Endothelial cell of umbilical vein (primary cell): ENCODE data around the gene CDK5RAP2. TPM values are rescaled to one million over a fixed set of nuclear protein-coding genes. Genes with fewer than 3 reads are reported as not detected.

Experiments used
- BruUV-seq: library from RNA; stranded (reverse); fragments of 400-500 nt; replicated peaks from 2 replicates; lab custom pipeline; 2021; lab: Mats Ljungman, UMichigan
- CTCF ChIA-PET: fragments of 300-600, 350-600 bp; sonication (Branson Sonifier 250); formaldehyde crosslinking; loops from one replicate; lab custom pipeline; 2021; ENCODE audit warnings: antibody characterized with exemption, inconsistent platforms; lab: Charles Lee
- POLR2A ChIA-PET: fragments of 300-600, 350-600 bp; sonication (Branson Sonifier 250); formaldehyde crosslinking; loops from one replicate; lab custom pipeline; 2021; ENCODE audit warnings: antibody characterized with exemption, inconsistent platforms; lab: Charles Lee
- DNase-seq: peaks from one replicate; pipeline ENCODE4 v3.0.0-alpha.2; 2011; ENCODE audit warnings: low read depth, low spot score
- FAIRE-seq: peaks from 2 replicates; lab custom pipeline; 2011; peaks lifted over from hg19 to GRCh38; lab: Jason Lieb, UNC
- H2AFZ ChIP-seq: 2 replicates; pipeline ENCODE4 v1.6.0; 2012; ENCODE audit warnings: low read depth, low read length, control low read depth, inconsistent platforms
- H3K27ac ChIP-seq: 2 replicates; pipeline ENCODE4 v1.5.1; 2011; ENCODE audit warnings: low read depth, mild to moderate bottlenecking, control low read depth, low read length, moderate library complexity; ENCODE audit not compliant: insufficient read depth
- H3K27me3 ChIP-seq, 2 experiments: 2 replicates each; pipeline versions ENCODE4 v1.6.0 to v1.6.1; 2011; ENCODE audit warnings: low read length in 2 of 2, mixed read lengths in 1 of 2; ENCODE audit not compliant: control insufficient read depth in 2 of 2, insufficient read depth in 2 of 2
- H3K36me3 ChIP-seq, 2 experiments: 2 replicates in 1 of 2; 3 replicates in 1 of 2; pipeline ENCODE4 v1.5.1; 2011; ENCODE audit warnings: low read length in 2 of 2, mild to moderate bottlenecking in 1 of 2, moderate library complexity in 1 of 2; ENCODE audit not compliant: control insufficient read depth in 2 of 2, insufficient read depth in 2 of 2; ENCODE audit errors: extremely low read depth in 1 of 2
- H3K4me1 ChIP-seq: 3 replicates; pipeline ENCODE4 v1.5.1; 2011; ENCODE audit warnings: mild to moderate bottlenecking, low read length; ENCODE audit not compliant: control insufficient read depth, insufficient read depth; ENCODE audit errors: extremely low read depth
- H3K4me2 ChIP-seq: 2 replicates; pipeline ENCODE4 v1.6.1; 2011; ENCODE audit warnings: low read length, control low read depth, mixed read lengths; ENCODE audit not compliant: insufficient read depth
- H3K4me3 ChIP-seq, 3 experiments: fragments of 200-600 bp in 1 of 3; sonication (generic), shearing (Covaris generic) in 1 of 3; replicated peaks in 1 of 3; 2 replicates each; pipeline ENCODE4 v1.5.1; 2011 to 2016; ENCODE audit warnings: control low read depth in 3 of 3, low read length in 3 of 3, mild to moderate bottlenecking in 2 of 3, inconsistent platforms in 1 of 3, low read depth in 1 of 3, moderate library complexity in 1 of 3; ENCODE audit not compliant: insufficient read depth in 1 of 3
- H3K79me2 ChIP-seq: 2 replicates; pipeline ENCODE4 v1.6.0; 2012; ENCODE audit warnings: low read length, inconsistent platforms; ENCODE audit not compliant: control insufficient read depth, insufficient read depth
- H3K9ac ChIP-seq: replicated peaks from 2 replicates; pipeline ENCODE3; 2011; ENCODE audit warnings: low read length, control low read depth; ENCODE audit not compliant: insufficient read depth; ENCODE audit errors: extremely low read depth
- H3K9me1 ChIP-seq: replicated peaks from 3 replicates; pipeline ENCODE4 v1.6.0; 2011; ENCODE audit warnings: mild to moderate bottlenecking, low read length; ENCODE audit not compliant: control insufficient read depth, insufficient read depth; ENCODE audit errors: extremely low read depth
- H3K9me3 ChIP-seq: replicated peaks from 2 replicates; pipeline ENCODE4 v1.5.1; 2012; ENCODE audit warnings: low read length, inconsistent platforms; ENCODE audit not compliant: control insufficient read depth, insufficient read depth
- H4K20me1 ChIP-seq: replicated peaks from 2 replicates; pipeline ENCODE3; 2011; ENCODE audit warnings: mild to moderate bottlenecking, low read length; ENCODE audit not compliant: control insufficient read depth, insufficient read depth; ENCODE audit errors: extremely low read depth
- CTCF ChIP-seq, 2 donors: IDR thresholded peaks; 1 replicate in 1 of 2; 2 replicates in 1 of 2; pipeline ENCODE4 v1.5.1; 2011; ENCODE audit warnings: low read length in 2 of 2, mild to moderate bottlenecking in 2 of 2, moderate library complexity in 2 of 2, control low read depth in 1 of 2, inconsistent platforms in 1 of 2, low read depth in 1 of 2; ENCODE audit not compliant: insufficient read depth in 1 of 2; ENCODE audit errors: extremely low read depth in 1 of 2
- EZH2 ChIP-seq: IDR thresholded peaks from 2 replicates; pipeline ENCODE4 v1.6.1; 2012; ENCODE audit warnings: borderline replicate concordance, low read depth, mild to moderate bottlenecking, moderate library complexity, low read length, inconsistent platforms; ENCODE audit not compliant: severe bottlenecking
- FOS ChIP-seq: IDR thresholded peaks from 2 replicates; pipeline ENCODE4 v1.6.1; 2011; ENCODE audit warnings: mild to moderate bottlenecking, low read length, moderate library complexity, borderline replicate concordance; ENCODE audit not compliant: insufficient read depth
- GATA2 ChIP-seq: IDR thresholded peaks from 2 replicates; pipeline ENCODE4 v1.7.0; 2011; ENCODE audit warnings: low read depth, mild to moderate bottlenecking, moderate library complexity, mixed read lengths, low read length; ENCODE audit not compliant: insufficient read length, insufficient read depth
- JUN ChIP-seq: IDR thresholded peaks from 2 replicates; pipeline ENCODE4 v1.6.1; 2011; ENCODE audit warnings: borderline replicate concordance, low read depth; ENCODE audit not compliant: insufficient read length, insufficient read depth
- MAX ChIP-seq: IDR thresholded peaks from 2 replicates; pipeline ENCODE4 v1.6.1; 2011; ENCODE audit not compliant: insufficient read depth, insufficient read length
- MYC ChIP-seq: IDR thresholded peaks from one replicate; pipeline ENCODE4 v1.6.1; 2011; ENCODE audit warnings: mild to moderate bottlenecking, low read depth, low read length
- POLR2A ChIP-seq: IDR thresholded peaks from 2 replicates; pipeline ENCODE4 v1.6.1; 2012; ENCODE audit warnings: low read depth, mild to moderate bottlenecking, control low read depth, low read length
- POLR2AphosphoS5 ChIP-seq: IDR thresholded peaks from 2 replicates; pipeline ENCODE4 v1.6.1; 2012; ENCODE audit warnings: low read depth, mild to moderate bottlenecking, control low read depth, low read length, moderate library complexity; ENCODE audit not compliant: insufficient read depth
- dilution Hi-C: fragments of 300-500 bp; cut with MboI; formaldehyde crosslinking; loops from one replicate; pipeline ENCODE4 v1.15.0; 2019; ENCODE audit warnings: low sequenced_read_pairs; ENCODE audit not compliant: extremely low pct_ligation_motif_present
- intact Hi-C: fragments of 100-400 bp; cut with micrococcal nuclease; formaldehyde crosslinking; loops from one replicate; pipeline ENCODE4 v1.10.0; 2022
- polyA plus RNA-seq, 4 experiments: library from polyadenylated mRNA; depleted of rRNA in 3 of 4; stranded (reverse) in 3 of 4; unstranded in 1 of 4; fragments of >200 nt; gene quantifications; 2 replicates each; pipeline versions ENCODE4 v1.2.1 to v1.2.3, GENCODE V29; 2011 to 2012; ENCODE audit warnings: missing spikeins in 1 of 4
- total RNA-seq: library from RNA; stranded (reverse); gene quantifications from 2 replicates; pipeline ENCODE4 v1.2.3, GENCODE V29; 2021

CDK5RAP2 gene
- total and polyA plus RNA-seq, 2 donors (not counting 3 experiments of a cell fraction or from before 2014, with no cell fraction given): 17.5 to 56.7 TPM

GRCh38 chr9:120410925-120411501 lies 169.0 kb downstream of the CDK5RAP2 start:
- H3K27ac ChIP-seq: no peak overlapping the region
- no TSS peak for BruUV-seq

More at GRCh38 chr9:120410925-120411501, 169.0 kb downstream of the CDK5RAP2 start:
- no peak overlapping the region for H3K4me2 ChIP-seq
- H3K9ac ChIP-seq: no peak overlapping the region
- POLR2A ChIA-PET: no interaction called here
- no peak overlapping the region for H3K4me3 ChIP-seq
- no peak for FAIRE-seq
- H3K9me1 ChIP-seq: no peaks in the 10 kb centered on the region
- no peak overlapping the region for H2AFZ ChIP-seq
- H3K27me3 ChIP-seq: no peaks in the 10 kb centered on the region
- H4K20me1 ChIP-seq: no peaks in the 10 kb centered on the region
- dilution Hi-C loops: no loop called here
- H3K36me3 ChIP-seq: peaks cover 6 to 11% of the 10 kb centered on the region in 2 experiments
- intact Hi-C loops: no loop called here
- no peaks in the 10 kb centered on the region for H3K79me2 ChIP-seq
- no peak for DNase-seq
- CTCF ChIA-PET: interaction anchor here (0.9 to 2.1 kb wide), 3 partner anchors 14 to 66 kb away, joined by 3 to 10 read pairs (median 3); no protein-coding TSS in a partner anchor
- no peaks in the 10 kb centered on the region for H3K9me3 ChIP-seq
- TF ChIP-seq JUN: no peak
- no peak for TF ChIP-seq CTCF (IDR thresholded peaks at IDR 0.05; ENCODE audit: extremely low read depth in 1 of 2, insufficient read depth in 1 of 2, low read depth in 1 of 2, low read length in 2 of 2)
- no peak for TF ChIP-seq FOS
- no peak for TF ChIP-seq MYC
- TF ChIP-seq POLR2AphosphoS5: no peak
- no peak for TF ChIP-seq GATA2
- TF ChIP-seq MAX: no peak
- no peak for TF ChIP-seq EZH2
- no peak for TF ChIP-seq POLR2A
- no peaks in the 10 kb centered on the region for H3K4me1 ChIP-seq
